GM12874 (cell line): ENCODE results near the gene DLG2.

Experiments
- TF ChIP-seq, protein P1 (sequence below): IDR thresholded peaks from 2 replicates; pipeline ENCODE4 v1.5.1; 2011; ENCODE audit warnings: low read depth, mild to moderate bottlenecking, control low read depth, low read length, moderate library complexity; ENCODE audit not compliant: insufficient read depth

The DLG2 gene

DNA sequence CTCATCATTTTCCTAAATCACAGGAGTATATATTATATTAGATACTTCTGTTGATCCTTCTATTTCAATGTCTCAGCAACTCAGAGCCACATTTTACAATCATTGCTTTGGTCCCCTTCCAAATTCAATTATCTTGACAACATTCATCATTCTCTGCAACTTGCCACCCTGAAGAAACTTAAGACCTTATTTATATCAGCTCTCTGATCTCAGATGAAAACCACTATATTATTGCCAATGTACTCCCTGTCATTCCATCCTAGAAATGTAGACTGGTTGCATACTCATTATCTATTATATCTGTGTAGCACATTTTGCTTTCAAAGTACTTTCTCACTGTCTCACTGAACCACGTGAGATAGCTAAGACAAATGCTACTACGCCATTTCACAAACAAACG is 379.3 kb downstream of the DLG2 start:
- TF ChIP-seq, protein P1, sequence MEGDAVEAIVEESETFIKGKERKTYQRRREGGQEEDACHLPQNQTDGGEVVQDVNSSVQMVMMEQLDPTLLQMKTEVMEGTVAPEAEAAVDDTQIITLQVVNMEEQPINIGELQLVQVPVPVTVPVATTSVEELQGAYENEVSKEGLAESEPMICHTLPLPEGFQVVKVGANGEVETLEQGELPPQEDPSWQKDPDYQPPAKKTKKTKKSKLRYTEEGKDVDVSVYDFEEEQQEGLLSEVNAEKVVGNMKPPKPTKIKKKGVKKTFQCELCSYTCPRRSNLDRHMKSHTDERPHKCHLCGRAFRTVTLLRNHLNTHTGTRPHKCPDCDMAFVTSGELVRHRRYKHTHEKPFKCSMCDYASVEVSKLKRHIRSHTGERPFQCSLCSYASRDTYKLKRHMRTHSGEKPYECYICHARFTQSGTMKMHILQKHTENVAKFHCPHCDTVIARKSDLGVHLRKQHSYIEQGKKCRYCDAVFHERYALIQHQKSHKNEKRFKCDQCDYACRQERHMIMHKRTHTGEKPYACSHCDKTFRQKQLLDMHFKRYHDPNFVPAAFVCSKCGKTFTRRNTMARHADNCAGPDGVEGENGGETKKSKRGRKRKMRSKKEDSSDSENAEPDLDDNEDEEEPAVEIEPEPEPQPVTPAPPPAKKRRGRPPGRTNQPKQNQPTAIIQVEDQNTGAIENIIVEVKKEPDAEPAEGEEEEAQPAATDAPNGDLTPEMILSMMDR: no peak

DNA sequence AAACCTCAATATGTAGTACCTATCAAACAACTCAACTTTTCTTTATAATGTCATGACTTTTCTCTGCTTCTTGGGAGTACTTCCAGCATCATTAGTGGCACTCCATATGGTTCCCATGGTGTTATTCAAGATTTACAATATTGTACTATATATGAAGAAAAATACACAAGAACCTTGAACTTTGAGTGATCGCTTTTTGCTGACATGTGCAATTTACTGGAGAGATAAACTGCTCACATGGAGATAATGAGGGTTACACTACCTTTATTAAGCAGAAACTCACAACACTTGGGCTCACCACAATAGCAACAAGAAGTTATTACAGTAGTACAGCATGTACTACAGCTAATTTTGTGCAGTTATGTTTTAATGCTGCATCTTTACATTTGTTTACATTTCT is 388.2 kb downstream of the DLG2 start:
- TF ChIP-seq, protein P1: no peak

DNA sequence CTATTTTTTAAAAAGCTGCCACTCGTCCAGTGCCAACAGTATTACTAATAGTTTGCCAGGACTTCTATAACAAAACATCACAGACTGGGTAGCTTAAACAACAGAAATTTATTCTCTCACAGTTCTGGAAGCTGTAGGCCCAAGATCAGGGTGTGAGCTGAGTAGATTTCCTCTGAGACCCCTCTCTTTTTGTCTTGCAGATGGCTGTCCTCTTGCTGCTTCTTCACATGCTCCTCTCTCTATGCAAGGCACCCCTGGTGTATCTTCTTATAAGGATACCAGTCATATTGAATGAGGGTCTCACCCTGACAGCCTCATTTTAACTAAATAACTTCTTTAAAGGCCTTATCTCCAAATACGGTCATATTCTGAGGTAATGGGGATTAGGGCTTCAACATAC is 390.9 kb downstream of the DLG2 start:
- TF ChIP-seq, protein P1: no peak

DNA sequence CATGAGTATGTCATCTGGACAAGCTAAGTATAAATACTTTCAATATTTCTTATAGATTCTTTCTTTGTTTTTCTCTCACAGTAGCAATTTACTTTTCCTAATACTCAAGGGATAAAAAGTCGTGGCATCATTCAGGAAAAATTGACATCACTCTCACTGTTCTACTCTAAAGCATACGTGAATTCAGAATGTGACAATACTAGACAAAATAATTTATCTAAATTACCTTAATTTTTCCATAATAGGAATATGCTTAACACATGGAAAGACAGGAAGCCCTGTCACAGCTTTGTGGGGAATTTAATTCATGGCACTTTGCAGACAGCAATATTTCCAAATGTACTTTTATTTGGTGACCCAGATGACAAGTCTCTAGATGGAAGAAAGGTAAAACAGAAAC is 394.6 kb downstream of the DLG2 start:
- TF ChIP-seq, protein P1: no peak

DNA sequence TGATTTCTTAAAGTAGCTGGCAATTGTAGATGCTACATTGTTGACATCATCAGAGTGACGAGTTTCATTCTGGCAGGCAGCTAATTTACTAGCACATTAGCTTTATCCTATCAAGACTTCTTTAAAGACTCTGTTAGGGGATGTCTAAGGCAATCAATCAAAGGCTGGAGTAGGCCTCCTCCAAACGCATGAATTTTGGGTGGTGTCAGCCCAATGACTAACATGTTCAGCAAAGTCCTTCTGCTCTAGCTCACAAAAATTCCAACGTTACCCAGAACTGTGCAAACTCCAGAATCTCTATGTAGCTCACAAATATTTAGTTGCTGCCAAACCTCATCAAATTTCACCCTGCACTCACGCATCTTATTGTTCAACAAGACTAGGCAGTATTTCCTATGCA is 395.6 kb downstream of the DLG2 start:
- TF ChIP-seq, protein P1: no peak

DNA sequence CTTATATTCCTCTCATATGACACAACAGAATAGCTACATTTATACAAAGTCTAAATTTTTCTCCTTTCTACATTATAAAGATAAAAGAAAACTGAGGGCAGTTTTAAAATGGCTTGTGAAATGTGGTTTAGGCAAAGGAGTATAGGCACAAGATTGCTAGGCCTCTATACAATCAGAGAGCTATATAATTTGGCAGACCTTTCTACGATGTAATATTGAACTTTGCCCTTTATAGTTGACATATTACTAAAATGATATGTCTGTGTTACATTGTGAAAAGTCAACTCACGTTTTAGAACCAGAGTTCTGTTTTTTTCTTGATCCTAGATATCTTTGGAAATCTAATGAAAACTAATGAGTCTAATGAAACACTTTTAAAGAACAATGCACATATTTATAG is 430.2 kb downstream of the DLG2 start:
- TF ChIP-seq, protein P1: no peak

DNA sequence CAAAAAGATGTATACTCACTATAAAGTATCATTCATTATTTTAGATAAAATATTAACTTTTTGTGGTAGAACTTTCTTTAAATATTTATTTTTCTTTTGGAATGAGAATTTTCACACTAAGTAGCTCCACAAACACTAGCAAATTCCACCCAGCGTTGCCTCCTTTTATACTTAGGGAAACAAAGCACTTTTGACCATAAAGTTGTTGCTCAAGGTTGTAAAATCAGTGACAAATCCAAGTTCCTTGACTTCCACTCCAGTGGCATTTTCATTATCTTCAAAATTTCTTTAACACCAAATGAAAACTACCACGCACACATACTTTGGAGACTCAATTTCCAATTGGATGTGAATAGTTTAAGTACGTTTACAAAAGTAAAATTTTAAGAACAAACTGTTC is 431.2 kb downstream of the DLG2 start:
- TF ChIP-seq, protein P1: no peak

DNA sequence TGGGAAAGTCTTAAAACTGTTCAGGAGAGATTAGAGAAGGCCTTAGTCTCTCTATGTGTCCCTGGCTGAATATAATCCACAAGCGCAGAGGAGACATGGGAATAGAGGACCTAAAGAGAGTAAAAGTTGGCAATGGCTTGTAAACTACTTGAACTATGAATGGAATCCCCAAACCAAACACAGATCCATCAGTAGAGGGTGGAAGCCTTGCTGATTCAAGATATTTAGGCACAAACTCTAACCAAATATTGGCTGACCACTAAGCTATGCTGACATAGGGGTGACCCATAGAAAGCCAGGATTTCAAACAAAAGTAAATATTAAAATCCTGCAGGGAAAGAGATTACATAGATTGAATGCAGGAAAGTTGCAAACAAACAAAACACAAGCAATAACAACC is 439.2 kb downstream of the DLG2 start:
- TF ChIP-seq, protein P1: no peak
